Activated CD8-positive, alpha-beta memory T cell treated with anti-CD3 and anti-CD28 coated beads for 48 hours (primary cell): Measurements from ENCODE around the gene KLK14.

Source experiments
- DNase-seq, 3 experiments: peaks; one replicate each; pipeline ENCODE4 v3.0.0-alpha.2; 2020; ENCODE audit warnings: low read depth in 2 of 3, low spot score in 2 of 3

Gene KLK14

GRCh38 chr19:51108066-51108804, 25.5 kb upstream of the KLK14 start, which contains the start of gene CTU1:
Gene CTU1, minus strand, starts transcription at chr19:51108409. Its CDS starts 3,840 bp downstream, at chr19:51104569.
- peak; percentile 87 to 96 (median 92) for DNase-seq

GRCh38 chr19:51107406-51108065, 24.8 kb upstream of the KLK14 start:
- no peak for DNase-seq

GRCh38 chr19:51103926-51104341, 21.2 kb upstream of the KLK14 start:
- no peak for DNase-seq

- no peak for DNase-seq
Observed at GRCh38 chr19:51102991-51103390, 20.3 kb upstream of the KLK14 start.

- no peak for DNase-seq
Observed at GRCh38 chr19:51101171-51101865, 18.6 kb upstream of the KLK14 start.

- no peak for DNase-seq
Observed at GRCh38 chr19:51100601-51101000, 17.9 kb upstream of the KLK14 start.

GRCh38 chr19:51099047-51099382, 16.3 kb upstream of the KLK14 start:
- no peak for DNase-seq

- DNase-seq: no peak
Observed at GRCh38 chr19:51098365-51099046, 15.8 kb upstream of the KLK14 start.

GRCh38 chr19:51097796-51098195, 15.1 kb upstream of the KLK14 start:
- no peak for DNase-seq

GRCh38 chr19:51097166-51097738, 14.6 kb upstream of the KLK14 start:
- peak; percentile 18 to 69 (median 65) for DNase-seq

- no peak for DNase-seq
Observed at GRCh38 chr19:51096473-51097165, 13.9 kb upstream of the KLK14 start.

GRCh38 chr19:51094696-51095279, 12.1 kb upstream of the KLK14 start:
- DNase-seq: peak in 1 of 3 experiments; percentile 21

- no peak for DNase-seq
Observed at GRCh38 chr19:51093510-51094345, 11.0 kb upstream of the KLK14 start.

GRCh38 chr19:51093101-51093500, 10.4 kb upstream of the KLK14 start:
- no peak for DNase-seq

- no peak for DNase-seq
Observed at GRCh38 chr19:51091895-51092873, 9.5 kb upstream of the KLK14 start.

- DNase-seq: no peak
Observed at GRCh38 chr19:51091126-51091525, 8.4 kb upstream of the KLK14 start.

GRCh38 chr19:51090471-51090870, 7.8 kb upstream of the KLK14 start:
- DNase-seq: no peak

- no peak for DNase-seq
Observed at GRCh38 chr19:51089786-51090185, 7.1 kb upstream of the KLK14 start.
